LNCAP (cell line): ENCODE measurements around the gene PDE4D.

Experiments
- TF ChIP-seq, protein P1 (sequence below): fragments of 450-650 bp; IDR thresholded peaks from 2 replicates; pipeline ENCODE4 v1.5.1; 2017; ENCODE audit warnings: mild to moderate bottlenecking

PDE4D gene

GRCh38 chr5:58993461-58993860 is 900.1 kb downstream of the PDE4D start:
- TF ChIP-seq, protein P1, sequence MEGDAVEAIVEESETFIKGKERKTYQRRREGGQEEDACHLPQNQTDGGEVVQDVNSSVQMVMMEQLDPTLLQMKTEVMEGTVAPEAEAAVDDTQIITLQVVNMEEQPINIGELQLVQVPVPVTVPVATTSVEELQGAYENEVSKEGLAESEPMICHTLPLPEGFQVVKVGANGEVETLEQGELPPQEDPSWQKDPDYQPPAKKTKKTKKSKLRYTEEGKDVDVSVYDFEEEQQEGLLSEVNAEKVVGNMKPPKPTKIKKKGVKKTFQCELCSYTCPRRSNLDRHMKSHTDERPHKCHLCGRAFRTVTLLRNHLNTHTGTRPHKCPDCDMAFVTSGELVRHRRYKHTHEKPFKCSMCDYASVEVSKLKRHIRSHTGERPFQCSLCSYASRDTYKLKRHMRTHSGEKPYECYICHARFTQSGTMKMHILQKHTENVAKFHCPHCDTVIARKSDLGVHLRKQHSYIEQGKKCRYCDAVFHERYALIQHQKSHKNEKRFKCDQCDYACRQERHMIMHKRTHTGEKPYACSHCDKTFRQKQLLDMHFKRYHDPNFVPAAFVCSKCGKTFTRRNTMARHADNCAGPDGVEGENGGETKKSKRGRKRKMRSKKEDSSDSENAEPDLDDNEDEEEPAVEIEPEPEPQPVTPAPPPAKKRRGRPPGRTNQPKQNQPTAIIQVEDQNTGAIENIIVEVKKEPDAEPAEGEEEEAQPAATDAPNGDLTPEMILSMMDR = no peak

GRCh38 chr5:58988938-58989337 is 904.6 kb downstream of the PDE4D start:
- TF ChIP-seq, protein P1 = no peak

DNA sequence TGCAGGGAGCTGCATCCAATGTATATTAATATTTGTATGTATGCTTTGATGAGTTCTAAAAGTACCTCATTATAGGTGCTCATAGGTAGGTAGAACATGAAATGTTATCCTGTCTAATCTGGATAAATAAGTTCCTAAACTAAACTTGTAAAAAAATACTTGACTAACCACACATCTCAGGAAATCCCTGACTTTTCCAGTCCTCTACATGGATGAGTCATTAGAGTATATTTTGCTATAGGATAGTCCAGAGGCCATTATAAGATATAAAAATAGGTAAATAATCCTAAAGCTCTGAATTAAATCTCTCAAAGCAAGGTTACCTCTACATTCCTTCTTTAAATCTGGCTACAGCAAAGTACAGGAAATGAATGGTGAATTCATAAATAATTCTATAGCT is 906.3 kb downstream of the PDE4D start:
- TF ChIP-seq, protein P1 = no peak

- TF ChIP-seq, protein P1 = no peak
Observed at GRCh38 chr5:58986281-58986680, 907.2 kb downstream of the PDE4D start.

DNA sequence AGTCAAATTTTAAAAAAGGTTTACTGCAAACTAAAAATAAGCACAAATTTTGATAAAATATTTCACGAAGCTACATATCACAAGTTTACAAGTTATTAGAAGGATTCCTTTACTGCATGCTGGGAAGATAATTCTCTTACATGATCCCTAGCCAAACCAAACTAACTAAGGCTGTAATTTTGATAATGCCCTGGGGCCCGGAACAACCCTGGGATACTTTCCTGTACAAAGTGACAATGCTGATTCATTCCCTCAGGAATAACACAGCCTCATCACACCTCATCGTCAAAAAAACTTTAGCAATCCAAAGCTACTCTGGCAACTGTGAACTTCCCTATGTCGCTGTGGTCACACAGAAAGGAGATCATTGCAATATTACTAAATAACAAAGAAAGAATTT is 907.8 kb downstream of the PDE4D start:
- TF ChIP-seq, protein P1 = no peak

DNA sequence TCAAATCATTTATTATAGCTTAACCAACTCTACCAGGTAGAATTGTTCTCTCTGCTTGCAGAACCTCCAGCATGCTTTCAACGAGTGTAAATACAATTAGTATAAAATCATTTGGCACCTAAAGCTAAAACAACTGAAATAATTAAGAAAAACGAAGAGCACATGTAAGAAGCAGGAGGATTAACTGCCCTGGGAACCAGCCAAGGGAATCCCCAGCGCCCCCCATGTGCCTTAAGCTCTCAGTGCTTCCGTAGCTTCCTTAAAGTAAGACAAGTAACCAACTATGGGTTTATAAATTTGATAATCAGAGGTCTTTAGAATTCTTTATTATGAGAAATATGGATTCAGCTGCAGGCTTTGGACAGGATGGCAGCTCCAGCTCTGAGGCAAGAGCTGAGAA is 908.2 kb downstream of the PDE4D start:
- TF ChIP-seq, protein P1 = no peak

GRCh38 chr5:58983526-58984452 is 909.7 kb downstream of the PDE4D start:
- TF ChIP-seq, protein P1 = no peak
